Measurements from ENCODE around the gene PSMG4.

DNA sequence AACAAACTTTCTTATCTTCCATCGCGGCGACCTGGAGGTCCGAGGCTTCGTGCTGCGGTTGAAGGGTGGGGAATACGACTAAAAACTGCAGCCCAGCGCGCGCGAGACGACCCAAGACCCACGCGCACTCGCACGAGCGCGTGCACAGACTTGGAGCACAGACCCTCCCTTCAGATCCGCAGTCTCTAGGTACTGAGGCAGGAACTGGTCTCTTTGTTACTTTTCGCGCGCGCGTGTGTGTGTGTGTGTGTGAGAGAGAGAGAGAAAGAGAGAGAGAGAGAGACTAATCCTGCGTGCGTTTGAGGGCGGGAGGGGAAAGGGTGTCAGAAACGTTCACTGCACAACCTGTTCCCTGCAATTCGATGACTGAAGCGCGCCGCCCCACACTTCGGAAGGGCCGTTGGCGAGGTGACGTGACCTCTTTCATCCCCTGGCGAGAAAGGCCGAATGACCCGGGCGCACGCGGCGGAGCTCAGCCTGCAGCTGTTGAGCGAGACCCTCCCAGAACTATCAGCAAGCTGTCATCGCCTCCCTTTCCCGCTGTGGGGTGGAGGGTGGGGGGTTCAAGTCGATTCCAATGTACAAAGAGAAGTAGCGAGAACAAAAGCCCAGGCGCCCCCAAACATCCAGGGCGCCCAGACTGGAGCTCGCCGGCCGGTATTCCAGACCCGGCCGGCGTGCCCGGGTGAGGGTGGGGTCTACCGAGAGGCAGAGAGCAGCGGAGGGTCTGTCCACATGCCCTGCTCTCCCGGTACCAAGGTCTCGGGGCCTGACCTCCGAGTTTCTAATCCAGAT, 29.8 kb upstream of the PSMG4 start:
- TF ChIP-seq, protein P1, sequence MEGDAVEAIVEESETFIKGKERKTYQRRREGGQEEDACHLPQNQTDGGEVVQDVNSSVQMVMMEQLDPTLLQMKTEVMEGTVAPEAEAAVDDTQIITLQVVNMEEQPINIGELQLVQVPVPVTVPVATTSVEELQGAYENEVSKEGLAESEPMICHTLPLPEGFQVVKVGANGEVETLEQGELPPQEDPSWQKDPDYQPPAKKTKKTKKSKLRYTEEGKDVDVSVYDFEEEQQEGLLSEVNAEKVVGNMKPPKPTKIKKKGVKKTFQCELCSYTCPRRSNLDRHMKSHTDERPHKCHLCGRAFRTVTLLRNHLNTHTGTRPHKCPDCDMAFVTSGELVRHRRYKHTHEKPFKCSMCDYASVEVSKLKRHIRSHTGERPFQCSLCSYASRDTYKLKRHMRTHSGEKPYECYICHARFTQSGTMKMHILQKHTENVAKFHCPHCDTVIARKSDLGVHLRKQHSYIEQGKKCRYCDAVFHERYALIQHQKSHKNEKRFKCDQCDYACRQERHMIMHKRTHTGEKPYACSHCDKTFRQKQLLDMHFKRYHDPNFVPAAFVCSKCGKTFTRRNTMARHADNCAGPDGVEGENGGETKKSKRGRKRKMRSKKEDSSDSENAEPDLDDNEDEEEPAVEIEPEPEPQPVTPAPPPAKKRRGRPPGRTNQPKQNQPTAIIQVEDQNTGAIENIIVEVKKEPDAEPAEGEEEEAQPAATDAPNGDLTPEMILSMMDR (IDR thresholded peaks at IDR 0.05; ENCODE audit: low read depth, low read length), result no peak
- TF ChIP-seq POLR2A (IDR thresholded peaks at IDR 0.05; ENCODE audit: extremely low read depth, insufficient read length) (no peak), MAX (IDR thresholded peaks at IDR 0.05; ENCODE audit: low read depth, low read length) (no peak)

Measured in NB4 (cell line).